ENCODE data around the gene FICD.

DNA sequence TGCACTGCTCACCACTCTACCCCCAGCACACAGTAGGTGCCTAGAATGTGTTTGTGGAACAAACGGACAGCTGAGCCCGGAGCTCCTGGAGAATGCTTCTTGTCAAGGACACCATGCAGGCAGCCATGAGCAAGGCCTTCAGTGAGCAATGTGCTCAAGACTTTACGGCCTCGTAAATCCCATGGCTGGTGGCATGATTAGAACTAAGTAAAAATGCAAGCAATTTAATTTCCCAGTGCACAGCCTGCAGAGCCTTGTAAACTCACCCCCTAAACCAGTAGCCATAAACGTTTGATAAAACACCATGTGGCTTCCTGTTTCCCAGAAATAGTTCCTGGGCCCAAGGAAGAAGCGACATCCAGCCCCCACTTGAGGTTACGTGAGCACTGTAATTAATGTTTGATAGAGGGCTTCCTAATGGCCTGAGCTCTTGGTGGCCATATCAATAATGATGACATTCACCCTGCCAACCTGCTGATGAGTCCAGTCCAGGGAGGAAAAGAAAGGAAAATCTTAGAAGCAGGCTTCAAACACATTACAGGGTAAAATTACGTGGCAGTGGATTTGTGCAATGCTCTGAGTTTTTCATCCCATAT is 36.4 kb upstream of the FICD start:
- TF ChIP-seq, protein P1, sequence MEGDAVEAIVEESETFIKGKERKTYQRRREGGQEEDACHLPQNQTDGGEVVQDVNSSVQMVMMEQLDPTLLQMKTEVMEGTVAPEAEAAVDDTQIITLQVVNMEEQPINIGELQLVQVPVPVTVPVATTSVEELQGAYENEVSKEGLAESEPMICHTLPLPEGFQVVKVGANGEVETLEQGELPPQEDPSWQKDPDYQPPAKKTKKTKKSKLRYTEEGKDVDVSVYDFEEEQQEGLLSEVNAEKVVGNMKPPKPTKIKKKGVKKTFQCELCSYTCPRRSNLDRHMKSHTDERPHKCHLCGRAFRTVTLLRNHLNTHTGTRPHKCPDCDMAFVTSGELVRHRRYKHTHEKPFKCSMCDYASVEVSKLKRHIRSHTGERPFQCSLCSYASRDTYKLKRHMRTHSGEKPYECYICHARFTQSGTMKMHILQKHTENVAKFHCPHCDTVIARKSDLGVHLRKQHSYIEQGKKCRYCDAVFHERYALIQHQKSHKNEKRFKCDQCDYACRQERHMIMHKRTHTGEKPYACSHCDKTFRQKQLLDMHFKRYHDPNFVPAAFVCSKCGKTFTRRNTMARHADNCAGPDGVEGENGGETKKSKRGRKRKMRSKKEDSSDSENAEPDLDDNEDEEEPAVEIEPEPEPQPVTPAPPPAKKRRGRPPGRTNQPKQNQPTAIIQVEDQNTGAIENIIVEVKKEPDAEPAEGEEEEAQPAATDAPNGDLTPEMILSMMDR (IDR thresholded peaks at IDR 0.05) = no peak
- no peak for TF ChIP-seq POLR2A (IDR thresholded peaks at IDR 0.05)
